Keratinocyte (primary cell): ENCODE data around the gene BCAS1. TPM values are rescaled to one million over a fixed set of nuclear protein-coding genes. Genes with fewer than 3 reads are reported as not detected.
"Not testable (repeated sequence)": the region's sequence is repeated elsewhere in the genome, so short reads cannot be mapped to it uniquely, and the experiment has no call there.

Experiments
- DNase-seq: peaks from one replicate; pipeline ENCODE4 v3.0.0-alpha.2; 2011; ENCODE audit warnings: low read depth, missing footprints, low spot score
- FAIRE-seq: peaks from 2 replicates; lab custom pipeline; 2011; peaks lifted over from hg19 to GRCh38; lab: Jason Lieb, UNC
- H2AFZ ChIP-seq: 2 replicates; pipeline ENCODE4 v1.6.0; 2012; ENCODE audit warnings: low read length, control low read depth, inconsistent platforms; ENCODE audit not compliant: control insufficient read depth
- H3K27ac ChIP-seq: 2 replicates; pipeline ENCODE4 v1.5.1; 2011; ENCODE audit warnings: low read length; ENCODE audit not compliant: control insufficient read depth, insufficient read depth
- H3K27me3 ChIP-seq: 3 replicates; pipeline ENCODE4 v1.6.0; 2011; ENCODE audit warnings: low read length; ENCODE audit not compliant: control insufficient read depth, insufficient read depth; ENCODE audit errors: extremely low read depth
- H3K36me3 ChIP-seq, 2 experiments: 2 replicates in 1 of 2; 3 replicates in 1 of 2; pipeline ENCODE4 v1.5.1; 2011; ENCODE audit warnings: low read length in 2 of 2, mild to moderate bottlenecking in 1 of 2; ENCODE audit not compliant: control insufficient read depth in 2 of 2, insufficient read depth in 2 of 2; ENCODE audit errors: extremely low read depth in 1 of 2
- H3K4me1 ChIP-seq: 3 replicates; pipeline ENCODE4 v1.5.1; 2011; ENCODE audit warnings: low read length; ENCODE audit not compliant: control insufficient read depth, insufficient read depth; ENCODE audit errors: extremely low read depth
- H3K4me2 ChIP-seq: 3 replicates; pipeline ENCODE4 v1.6.0; 2011; ENCODE audit warnings: low read depth, low read length; ENCODE audit not compliant: control insufficient read depth, insufficient read depth; ENCODE audit errors: extremely low read depth
- H3K4me3 ChIP-seq, 3 experiments: fragments of 200-600 bp in 1 of 3; sonication (generic) in 1 of 3; 2 replicates in 2 of 3; 3 replicates in 1 of 3; pipeline ENCODE4 v1.5.1; 2011 to 2016; ENCODE audit warnings: low read length in 3 of 3, mild to moderate bottlenecking in 3 of 3, control low read depth in 2 of 3, inconsistent platforms in 1 of 3, low read depth in 1 of 3, mixed read lengths in 1 of 3, mixed run types in 1 of 3, moderate library complexity in 1 of 3; ENCODE audit not compliant: control insufficient read depth in 2 of 3, insufficient read depth in 2 of 3; ENCODE audit errors: extremely low read depth in 1 of 3
- H3K79me2 ChIP-seq: 2 replicates; pipeline ENCODE4 v1.6.0; 2012; ENCODE audit warnings: low read length; ENCODE audit not compliant: control insufficient read depth, insufficient read depth
- H3K9ac ChIP-seq: 3 replicates; pipeline ENCODE4 v1.6.0; 2011; ENCODE audit warnings: low read length; ENCODE audit not compliant: control insufficient read depth, insufficient read depth; ENCODE audit errors: extremely low read depth
- H3K9me1 ChIP-seq: 3 replicates; pipeline ENCODE4 v1.6.0; 2011; ENCODE audit warnings: low read length; ENCODE audit not compliant: control insufficient read depth, insufficient read depth; ENCODE audit errors: extremely low read depth
- H3K9me3 ChIP-seq: 2 replicates; pipeline ENCODE4 v1.5.1; 2012; ENCODE audit warnings: low read depth, low read length; ENCODE audit not compliant: control insufficient read depth
- H4K20me1 ChIP-seq: 3 replicates; pipeline ENCODE4 v1.6.0; 2011; ENCODE audit warnings: low read length; ENCODE audit not compliant: control insufficient read depth, insufficient read depth; ENCODE audit errors: extremely low read depth
- EZH2 ChIP-seq: IDR thresholded peaks from one replicate; pipeline ENCODE4 v1.6.1; 2012; ENCODE audit warnings: inconsistent platforms, mild to moderate bottlenecking, low read length, moderate library complexity
- dilution Hi-C: fragments of 300-500 bp; cut with MboI; formaldehyde crosslinking; loops from one replicate; pipeline ENCODE4 v1.7.0; 2020; ENCODE audit warnings: low sequenced_read_pairs; ENCODE audit not compliant: extremely low pct_ligation_motif_present
- polyA plus RNA-seq, 5 experiments: library from polyadenylated mRNA; depleted of rRNA in 3 of 5; stranded (reverse) in 3 of 5; stranded (forward) in 1 of 5; unstranded in 1 of 5; fragments of >200 nt; gene quantifications; 1 replicate in 1 of 5; 2 replicates in 3 of 5; 3 replicates in 1 of 5; pipeline versions ENCODE4 v1.2.1 to v1.2.3, GENCODE V29; 2011 to 2012; ENCODE audit warnings: missing spikeins in 2 of 5, low read depth in 1 of 5, low replicate concordance in 1 of 5
- TF ChIP-seq, protein P1 (sequence below), 3 experiments: IDR thresholded peaks in 1 of 3; conservative IDR thresholded peaks in 1 of 3; optimal IDR thresholded peaks in 1 of 3; 2 replicates in 2 of 3; 3 replicates in 1 of 3; pipeline versions ENCODE3 to v1.5.1; 2011; ENCODE audit warnings: low read length in 3 of 3, mild to moderate bottlenecking in 3 of 3, moderate library complexity in 2 of 3, control low read depth in 1 of 3, inconsistent platforms in 1 of 3; ENCODE audit not compliant: insufficient read depth in 2 of 3; ENCODE audit errors: extremely low read depth in 1 of 3

BCAS1 gene
- polyA plus RNA-seq, 1 donor (not counting 4 experiments of a cell fraction or from before 2014, with no cell fraction given): not detected

- DNase-seq: no peak
- TF ChIP-seq, protein P1, sequence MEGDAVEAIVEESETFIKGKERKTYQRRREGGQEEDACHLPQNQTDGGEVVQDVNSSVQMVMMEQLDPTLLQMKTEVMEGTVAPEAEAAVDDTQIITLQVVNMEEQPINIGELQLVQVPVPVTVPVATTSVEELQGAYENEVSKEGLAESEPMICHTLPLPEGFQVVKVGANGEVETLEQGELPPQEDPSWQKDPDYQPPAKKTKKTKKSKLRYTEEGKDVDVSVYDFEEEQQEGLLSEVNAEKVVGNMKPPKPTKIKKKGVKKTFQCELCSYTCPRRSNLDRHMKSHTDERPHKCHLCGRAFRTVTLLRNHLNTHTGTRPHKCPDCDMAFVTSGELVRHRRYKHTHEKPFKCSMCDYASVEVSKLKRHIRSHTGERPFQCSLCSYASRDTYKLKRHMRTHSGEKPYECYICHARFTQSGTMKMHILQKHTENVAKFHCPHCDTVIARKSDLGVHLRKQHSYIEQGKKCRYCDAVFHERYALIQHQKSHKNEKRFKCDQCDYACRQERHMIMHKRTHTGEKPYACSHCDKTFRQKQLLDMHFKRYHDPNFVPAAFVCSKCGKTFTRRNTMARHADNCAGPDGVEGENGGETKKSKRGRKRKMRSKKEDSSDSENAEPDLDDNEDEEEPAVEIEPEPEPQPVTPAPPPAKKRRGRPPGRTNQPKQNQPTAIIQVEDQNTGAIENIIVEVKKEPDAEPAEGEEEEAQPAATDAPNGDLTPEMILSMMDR (optimal IDR thresholded peaks at IDR 0.05 in 1 of 3, IDR thresholded peaks at IDR 0.05 in 1 of 3, conservative IDR thresholded peaks at IDR 0.05 in 1 of 3; ENCODE audit: extremely low read depth in 1 of 3, insufficient read depth in 2 of 3, low read length in 3 of 3): no peak
- TF ChIP-seq EZH2: no peak
- H3K4me1 ChIP-seq: no peaks in the 10 kb centered on the region
- no peak overlapping the region for H3K27ac ChIP-seq
- H3K9me3 ChIP-seq: no peaks in the 10 kb centered on the region
- H3K4me3 ChIP-seq: no peak overlapping the region
- no peak for FAIRE-seq
- no peak overlapping the region for H3K4me2 ChIP-seq
- H3K27me3 ChIP-seq: no peaks in the 10 kb centered on the region
- no peaks in the 10 kb centered on the region for H3K36me3 ChIP-seq
- H3K9me1 ChIP-seq: no peaks in the 10 kb centered on the region
- H4K20me1 ChIP-seq: no peaks in the 10 kb centered on the region
- no peak overlapping the region for H2AFZ ChIP-seq
- H3K9ac ChIP-seq: no peak overlapping the region
- H3K79me2 ChIP-seq: no peaks in the 10 kb centered on the region
- dilution Hi-C loops: no loop called here
Observed at GRCh38 chr20:53974785-53975555, 95.4 kb downstream of the BCAS1 start.

DNA sequence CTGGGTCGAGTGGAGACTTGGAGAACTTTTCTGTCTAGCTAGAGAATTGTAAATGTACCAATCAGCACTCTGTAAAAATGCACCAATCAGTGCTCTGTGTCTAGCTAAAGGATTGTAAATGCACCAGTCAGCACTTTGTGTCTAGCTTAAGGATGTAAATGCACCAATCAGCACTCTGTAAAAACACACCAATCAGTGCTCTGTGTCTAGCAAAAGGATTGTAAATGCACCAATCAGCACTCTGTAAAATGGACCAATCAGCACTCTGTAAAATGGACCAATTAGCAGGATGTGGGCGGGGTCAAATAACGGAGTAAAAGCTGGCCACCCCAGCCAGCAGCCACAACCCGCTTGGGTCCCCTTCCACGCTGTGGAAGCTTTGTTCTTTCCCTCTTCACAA is 96.5 kb downstream of the BCAS1 start:
- H3K9me1 ChIP-seq, dilution Hi-C loops, H3K9ac ChIP-seq, H3K4me1 ChIP-seq, H3K79me2 ChIP-seq, DNase-seq, H3K36me3 ChIP-seq, H2AFZ ChIP-seq, H3K4me2 ChIP-seq, H3K27me3 ChIP-seq, H3K9me3 ChIP-seq, FAIRE-seq, H3K27ac ChIP-seq, H3K4me3 ChIP-seq, H4K20me1 ChIP-seq: not testable (repeated sequence)

GRCh38 chr20:53972179-53972578 is 98.2 kb downstream of the BCAS1 start:
- Histone ChIP-seq H3K79me2 (no peaks in the 10 kb centered on the region), H3K4me3 (no peak overlapping the region), H3K9ac (no peak overlapping the region), H3K9me3 (no peaks in the 10 kb centered on the region), H2AFZ (no peak overlapping the region), H3K4me1 (no peaks in the 10 kb centered on the region), H3K27ac (no peak overlapping the region), H3K36me3 (no peaks in the 10 kb centered on the region), H3K9me1 (no peaks in the 10 kb centered on the region), H4K20me1 (no peaks in the 10 kb centered on the region), H3K27me3 (no peaks in the 10 kb centered on the region), H3K4me2 (no peak overlapping the region)
- dilution Hi-C loops: no loop called here
- FAIRE-seq (no peak), DNase-seq (no peak)
- TF ChIP-seq, protein P1 (optimal IDR thresholded peaks at IDR 0.05 in 1 of 3, IDR thresholded peaks at IDR 0.05 in 1 of 3, conservative IDR thresholded peaks at IDR 0.05 in 1 of 3; ENCODE audit: extremely low read depth in 1 of 3, insufficient read depth in 2 of 3, low read length in 3 of 3): no peak
- TF ChIP-seq EZH2: no peak
